ENCODE measurements around the gene NPTX1. TPM values are rescaled to one million over a fixed set of nuclear protein-coding genes. Genes with fewer than 3 reads are reported as not detected.
"Not testable (repeated sequence)": the region's sequence is repeated elsewhere in the genome, so short reads cannot be mapped to it uniquely, and the experiment has no call there.

NPTX1 gene
- not detected for total RNA-seq
- long read RNA-seq = 0 reads

DNA sequence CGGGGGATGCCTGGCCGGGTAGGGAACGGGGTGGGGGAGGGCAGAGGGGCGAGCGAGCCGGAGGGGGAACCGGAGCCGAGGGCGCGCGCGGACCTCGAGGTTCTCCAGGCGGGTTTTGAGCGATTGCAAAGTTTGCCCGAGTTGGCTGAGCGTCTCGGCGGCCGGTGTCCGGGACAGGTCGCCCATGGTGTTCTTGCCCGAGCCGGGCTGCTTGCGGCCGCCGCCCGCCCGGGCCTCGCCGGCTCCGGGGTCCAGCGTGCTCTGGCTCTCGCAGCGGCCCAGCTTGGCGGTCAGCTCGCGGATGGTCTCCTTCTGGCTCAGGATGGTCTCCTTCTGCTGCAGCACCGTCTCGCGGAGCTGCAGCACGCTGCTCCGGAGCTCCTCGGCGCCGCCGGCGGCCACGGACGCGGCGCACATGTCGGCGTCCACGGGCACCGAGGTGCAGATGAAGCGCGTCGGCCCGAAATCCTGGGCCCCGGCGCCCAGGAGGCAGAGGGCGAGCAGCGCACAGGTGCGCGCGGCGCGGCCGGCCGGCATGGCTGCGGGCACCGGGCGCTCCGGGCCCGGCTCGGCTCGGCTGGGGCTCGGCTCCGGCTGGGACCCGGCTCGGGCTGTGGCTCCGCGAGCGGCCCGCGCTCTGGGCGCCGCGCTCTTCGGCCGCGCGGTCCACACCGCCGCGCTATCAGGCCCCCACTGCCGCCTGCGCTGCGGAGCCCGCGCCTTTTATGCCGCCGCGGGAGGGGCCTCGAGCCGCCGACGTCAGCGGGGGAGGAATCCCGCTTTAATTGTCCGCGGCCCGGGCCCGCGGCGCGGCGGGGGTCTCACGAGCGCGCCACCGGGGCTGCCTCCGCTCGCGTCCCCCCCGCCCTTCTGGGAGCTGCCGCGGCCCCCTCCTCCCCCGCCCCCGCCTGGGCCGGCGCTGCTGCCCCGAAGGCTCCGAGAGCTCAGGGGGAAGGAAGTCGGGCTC lies at the start of gene NPTX1:
NPTX1 (minus strand) TSS at position 698 of the 967 bp plus-strand sequence; CDS start at position 537, 161 bp downstream.
- peak; percentile 30 for ATAC-seq
- intact Hi-C loops (cut with micrococcal nuclease) = no loop called here
- no peak for DNase-seq

DNA sequence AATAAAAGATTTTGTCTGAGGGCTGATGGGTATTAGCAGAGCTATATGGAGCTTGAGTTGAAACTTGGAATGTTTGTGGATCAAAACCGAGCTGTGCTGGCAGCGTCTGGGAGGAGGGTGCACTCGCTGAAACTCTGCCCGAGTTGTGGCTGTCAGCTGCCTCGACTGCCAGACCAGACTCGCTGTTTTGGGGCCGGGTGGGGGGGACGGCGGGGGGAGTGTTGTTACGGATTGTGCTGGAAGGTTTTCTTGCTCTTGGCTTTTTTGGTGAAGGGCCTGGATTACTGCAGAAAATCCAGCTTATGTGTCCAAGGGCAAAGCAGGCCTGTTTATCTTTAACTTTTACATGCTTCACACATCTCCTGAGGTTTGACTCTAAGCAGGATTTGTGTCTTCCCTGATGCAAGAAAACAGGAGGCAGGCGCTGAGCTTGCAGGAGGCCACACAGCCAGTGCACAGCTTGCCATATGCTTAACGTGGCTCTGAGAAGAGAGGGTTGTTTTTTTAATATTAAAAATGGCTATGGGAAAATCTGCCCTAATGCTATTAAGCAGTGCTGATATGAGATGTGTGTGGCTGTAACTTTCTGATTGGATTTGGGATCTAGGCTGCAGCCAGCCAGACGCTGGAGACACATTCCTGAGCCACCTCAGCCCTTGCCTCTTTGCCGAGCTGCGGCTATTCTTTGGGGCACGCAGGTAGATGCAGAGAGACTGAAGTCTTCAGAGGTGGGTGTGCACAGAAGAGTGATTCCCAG lies 47.7 kb upstream of the NPTX1 start:
- ATAC-seq (no peak), DNase-seq (no peak)
- intact Hi-C loops (cut with micrococcal nuclease) = no loop called here

DNA sequence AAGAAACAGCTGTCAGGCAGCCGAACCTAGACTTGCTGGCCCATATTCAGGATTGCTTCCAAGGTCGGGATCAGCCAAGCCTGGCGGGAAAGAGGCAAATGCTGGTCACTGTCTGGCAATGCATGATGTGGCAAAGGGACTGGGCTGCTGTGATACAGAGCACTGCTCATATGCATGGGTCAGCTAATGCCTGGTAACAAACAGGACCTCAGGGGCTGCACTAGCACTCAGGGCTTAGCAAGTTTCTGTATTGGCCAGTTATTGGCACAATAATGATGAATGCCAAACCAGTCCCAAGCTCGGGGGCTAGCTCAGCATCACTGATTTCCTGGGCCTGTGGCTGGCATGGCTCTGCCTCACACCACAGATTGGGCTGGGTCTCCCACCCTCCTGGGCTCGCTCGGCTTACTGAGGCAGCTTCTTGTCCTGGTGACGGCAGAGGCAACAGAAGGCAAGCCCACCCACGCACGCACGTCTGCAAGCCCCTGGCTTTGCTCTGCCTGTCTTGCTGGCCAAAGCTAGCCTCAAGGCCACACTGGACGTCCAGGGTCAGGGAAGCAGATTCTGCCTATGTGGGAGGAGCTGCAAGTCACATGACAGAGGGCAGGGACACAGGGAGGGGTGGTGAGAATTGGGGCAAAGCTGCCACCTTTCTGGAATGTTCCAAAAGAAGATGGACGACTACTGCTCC lies 46.8 kb upstream of the NPTX1 start:
- DNase-seq (no peak), ATAC-seq (no peak)
- intact Hi-C loops (cut with micrococcal nuclease) = no loop called here

DNA sequence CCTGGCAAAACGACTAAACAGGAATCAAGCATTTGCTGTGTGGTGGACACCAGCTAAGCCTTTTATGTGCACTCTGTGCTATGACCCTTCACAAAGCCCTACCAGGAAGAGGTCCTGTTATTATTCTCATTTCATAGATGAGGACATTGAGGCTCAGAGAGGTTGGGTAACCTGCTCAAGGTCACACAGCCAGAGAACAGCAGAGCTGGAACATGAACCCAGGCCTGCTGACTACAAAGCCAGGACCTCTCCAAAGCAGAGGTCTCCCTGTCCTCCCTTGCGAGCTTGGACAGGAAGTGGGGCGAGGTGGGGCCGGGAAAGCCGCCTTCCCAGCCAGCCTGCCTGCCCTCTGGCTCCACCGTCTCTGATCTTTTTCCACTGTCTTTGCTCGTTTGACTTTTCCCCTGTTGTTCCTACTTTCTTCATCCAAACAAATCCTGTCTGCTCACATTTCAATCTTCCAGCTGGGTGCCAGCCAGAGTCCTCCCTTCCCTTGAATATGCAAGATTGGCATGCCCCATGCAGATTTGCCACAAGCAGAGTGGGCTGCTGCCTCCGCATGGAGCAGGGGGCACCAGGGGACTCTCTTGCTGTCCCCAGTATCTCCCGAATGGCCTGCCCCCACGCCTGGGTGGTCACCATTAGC lies 44.5 kb upstream of the NPTX1 start:
- ATAC-seq (no peak), DNase-seq (no peak)
- intact Hi-C loops (cut with micrococcal nuclease) = no loop called here

DNA sequence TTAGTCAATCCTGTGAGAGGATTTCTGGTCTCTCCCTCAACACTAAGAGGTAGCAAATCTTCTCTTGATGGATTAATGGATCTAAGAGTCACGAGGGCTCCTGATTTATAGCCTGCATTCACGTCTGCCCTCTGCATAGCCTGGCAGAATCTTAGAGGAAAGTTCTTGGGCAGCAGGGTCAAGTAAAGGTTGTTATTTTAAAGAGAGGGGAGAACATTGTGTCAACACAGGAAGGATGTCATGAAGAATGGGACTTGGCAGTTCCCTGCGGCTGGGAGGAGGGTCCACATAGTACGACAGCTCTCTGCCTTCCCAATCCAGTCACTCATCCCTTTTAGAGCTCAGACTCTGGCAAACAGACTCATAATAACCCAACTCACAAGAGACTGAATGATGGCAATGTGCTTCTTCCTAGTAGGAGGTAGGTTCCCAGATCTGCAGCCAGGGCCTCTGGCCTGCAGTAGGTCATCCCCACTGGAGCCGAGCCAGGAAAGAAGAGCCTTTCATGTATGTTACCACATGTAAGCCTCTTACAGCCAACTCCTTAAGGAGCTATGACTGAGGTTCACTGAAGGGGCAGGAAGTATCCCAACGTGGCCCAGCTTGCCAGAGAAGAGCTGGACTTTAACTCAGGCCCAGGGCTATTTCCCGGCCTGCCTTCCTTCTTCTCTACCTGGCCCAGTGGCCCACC lies 42.8 kb upstream of the NPTX1 start:
- intact Hi-C loops (cut with micrococcal nuclease) = no loop called here
- ATAC-seq (no peak), DNase-seq (no peak)

- DNase-seq = no peak
- intact Hi-C loops (cut with micrococcal nuclease) = no loop called here
- no peak for ATAC-seq
These were observed 42.0 kb upstream of the NPTX1 start for GRCh38 chr17:80518392-80518791.

- intact Hi-C loops (cut with micrococcal nuclease) = no loop called here
- DNase-seq (no peak), ATAC-seq (no peak)
These were observed 41.2 kb upstream of the NPTX1 start for GRCh38 chr17:80517641-80518040.

DNA sequence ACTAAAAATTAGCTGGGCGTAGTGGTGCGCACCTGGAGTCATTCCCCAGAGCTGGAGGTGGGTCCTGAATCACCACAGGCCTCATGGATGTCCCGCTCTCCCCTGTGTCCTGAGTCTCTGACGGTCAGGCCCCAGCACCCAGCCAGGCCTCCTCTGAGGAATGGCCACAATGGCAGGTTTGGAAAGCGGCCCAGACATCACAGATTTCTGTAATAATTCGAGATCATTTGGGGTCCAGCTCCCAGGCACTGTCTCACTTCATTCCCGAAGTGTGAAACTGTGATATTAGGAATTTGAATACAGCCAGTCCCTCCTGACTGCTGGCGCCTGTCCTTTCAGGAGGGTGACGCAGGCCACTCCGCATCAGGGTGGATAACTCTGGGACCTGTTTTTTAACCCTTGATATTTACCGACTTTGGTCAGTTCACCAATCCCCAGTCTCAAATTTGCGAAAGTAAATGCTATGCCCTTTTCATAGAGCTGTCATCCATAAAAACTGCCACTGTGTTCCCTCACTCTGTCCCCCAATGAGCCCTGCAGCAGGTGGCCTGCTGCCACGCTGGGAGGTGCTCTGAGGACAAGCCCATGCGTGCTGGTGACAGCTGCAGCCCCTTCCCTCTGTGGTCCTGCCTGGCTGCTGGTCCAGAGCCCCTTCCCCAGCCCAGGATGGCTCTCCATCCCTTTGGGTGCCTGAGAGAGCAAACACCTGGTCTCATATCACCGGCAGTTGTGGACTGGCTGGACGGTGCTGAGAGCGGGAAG lies 39.9 kb upstream of the NPTX1 start:
- ATAC-seq (no peak), DNase-seq (no peak)
- intact Hi-C loops (cut with micrococcal nuclease) = no loop called here

GRCh38 chr17:80513892-80514291 lies 37.5 kb upstream of the NPTX1 start:
- ATAC-seq = no peak
- intact Hi-C loops (cut with micrococcal nuclease) = no loop called here
- no peak for DNase-seq

- no peak for DNase-seq
- ATAC-seq = no peak
- intact Hi-C loops (cut with micrococcal nuclease) = no loop called here
These were observed 36.8 kb upstream of the NPTX1 start for GRCh38 chr17:80513201-80513600.

DNA sequence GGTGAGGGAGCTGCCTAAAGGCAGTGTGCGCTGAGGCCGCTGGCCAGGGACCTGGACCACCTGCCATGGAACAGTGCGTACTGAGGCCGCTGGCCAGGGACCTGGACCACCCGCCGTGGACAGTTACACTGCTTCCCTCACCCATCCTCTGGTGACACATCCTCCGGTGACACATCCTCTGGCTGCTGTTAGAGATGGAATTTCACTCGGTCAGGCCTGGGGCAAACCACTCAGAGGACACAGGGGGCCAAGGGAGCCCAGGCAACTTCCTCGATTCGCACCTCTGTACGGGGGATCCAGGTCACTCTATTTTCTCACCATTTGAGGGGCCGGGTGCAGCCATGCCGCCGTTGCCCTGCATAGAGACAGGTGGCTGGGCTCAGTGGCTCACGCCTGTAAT lies 35.8 kb upstream of the NPTX1 start:
- intact Hi-C loops (cut with micrococcal nuclease) = no loop called here
- ATAC-seq = no peak
- no peak for DNase-seq

- DNase-seq (no peak), ATAC-seq (no peak)
- intact Hi-C loops (cut with micrococcal nuclease) = no loop called here
These were observed 35.1 kb upstream of the NPTX1 start for GRCh38 chr17:80511222-80512180.

DNA sequence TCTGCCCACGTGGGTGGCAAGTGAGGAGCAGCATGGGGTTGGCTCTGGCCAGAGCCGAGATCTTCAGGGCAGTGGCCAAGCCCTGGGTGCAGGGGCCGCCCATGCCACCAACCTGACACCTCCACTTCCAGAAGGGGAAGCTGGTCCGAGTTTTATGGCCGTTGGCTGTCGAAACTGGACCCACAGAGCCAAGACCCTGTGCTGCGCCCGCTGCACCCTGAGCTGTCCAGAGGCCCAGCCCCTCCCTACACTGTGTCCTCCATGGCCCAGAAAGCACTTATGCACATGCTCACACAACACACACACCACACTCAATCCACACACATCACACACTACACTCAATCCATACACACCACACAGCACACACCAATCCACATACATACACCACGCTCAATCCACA lies 34.4 kb upstream of the NPTX1 start:
- DNase-seq (no peak), ATAC-seq (no peak)
- intact Hi-C loops (cut with micrococcal nuclease) = no loop called here

- intact Hi-C loops (cut with micrococcal nuclease) = no loop called here
- no peak for DNase-seq
- ATAC-seq = no peak
These were observed 33.7 kb upstream of the NPTX1 start for GRCh38 chr17:80510132-80510531.

DNA sequence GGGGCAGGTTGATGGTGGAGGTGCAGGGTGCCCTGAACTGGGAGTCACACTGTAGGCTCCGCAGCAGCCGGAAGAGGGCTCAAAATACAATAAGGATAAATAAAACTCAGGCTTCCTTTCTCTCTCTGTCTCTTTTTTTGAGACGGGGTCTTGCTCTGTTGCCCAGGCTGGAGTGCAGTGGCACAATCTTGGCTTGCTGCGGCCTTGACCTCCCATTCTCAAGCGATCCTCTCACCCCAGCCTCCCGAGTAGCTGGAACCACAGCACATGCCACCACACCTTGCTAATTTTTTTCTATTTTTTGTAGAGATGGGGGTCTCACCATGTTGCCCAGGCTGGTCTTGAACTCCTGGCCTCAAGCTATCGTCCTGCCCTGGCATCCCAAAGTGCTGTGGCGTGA lies 32.9 kb upstream of the NPTX1 start:
- ATAC-seq (no peak), DNase-seq (no peak)
- intact Hi-C loops (cut with micrococcal nuclease) = no loop called here

- no peak for ATAC-seq
- DNase-seq = no peak
- intact Hi-C loops (cut with micrococcal nuclease) = no loop called here
These were observed 31.6 kb upstream of the NPTX1 start for GRCh38 chr17:80507965-80508364.

DNA sequence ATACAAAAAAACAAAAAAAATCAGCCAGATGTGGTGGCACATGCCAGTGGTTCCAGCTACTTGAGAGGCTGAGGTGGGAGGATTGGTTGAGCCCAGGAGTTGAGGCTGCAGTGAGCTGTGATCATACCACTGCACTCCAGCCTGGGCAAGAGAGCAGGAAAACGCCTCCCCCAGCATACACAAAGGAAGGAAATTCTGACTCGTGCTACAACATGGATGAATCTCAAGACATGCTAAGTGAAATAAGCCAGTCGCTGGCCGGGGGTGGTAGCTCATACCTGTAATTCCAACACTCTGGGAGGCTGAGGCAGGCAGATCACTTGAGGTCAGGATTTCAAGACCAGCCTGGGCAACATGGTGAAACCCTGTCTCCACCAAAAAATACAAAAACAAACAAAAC lies 30.8 kb upstream of the NPTX1 start:
- ATAC-seq; intact Hi-C loops (cut with micrococcal nuclease); DNase-seq: not testable (repeated sequence)

Measured in left ventricle myocardium superior (tissue), 1 donor.